K562 (cell line): ENCODE measurements around the gene HEY2. TPM values are rescaled to one million over a fixed set of nuclear protein-coding genes. Genes with fewer than 3 reads are reported as not detected.

Experiments
- ARHGAP35 ChIP-seq: fragments of 450-650 bp; IDR thresholded peaks from 2 replicates; pipeline ENCODE4 v1.6.1; 2018; ENCODE audit not compliant: partially characterized antibody
- CLOCK ChIP-seq: fragments of 250-450 bp; sonication (Bioruptor Pico); IDR thresholded peaks from 2 replicates; pipeline ENCODE4 v1.4.0; 2020; ENCODE audit warnings: mild to moderate bottlenecking, moderate library complexity, borderline replicate concordance
- CREM ChIP-seq: IDR thresholded peaks from 2 replicates; pipeline ENCODE4 v1.6.1; 2014; ENCODE audit warnings: antibody characterized with exemption, low read depth
- FOXA1 ChIP-seq: fragments of 450-650 bp; IDR thresholded peaks from 2 replicates; pipeline ENCODE4 v1.6.1; 2016; ENCODE audit warnings: mild to moderate bottlenecking, borderline replicate concordance
- FUS ChIP-seq: fragments of 200-400 bp; formaldehyde crosslinking; optimal IDR thresholded peaks from 2 replicates; pipeline ENCODE3; 2017; ENCODE audit warnings: low read depth, low read length
- HEY1 ChIP-seq: fragments of 250-450 bp; sonication (Bioruptor Pico); IDR thresholded peaks from 2 replicates; pipeline ENCODE4 v1.5.0; 2020; ENCODE audit warnings: mild to moderate bottlenecking, moderate library complexity, borderline replicate concordance
- HOXB6 ChIP-seq: fragments of 250-450 bp; sonication (Bioruptor Pico); IDR thresholded peaks from 2 replicates; pipeline ENCODE4 v1.5.1; 2022; ENCODE audit warnings: mild to moderate bottlenecking, borderline replicate concordance
- NFIC ChIP-seq: fragments of 450-650 bp; IDR thresholded peaks from 2 replicates; pipeline ENCODE4 v1.6.1; 2017; ENCODE audit warnings: mild to moderate bottlenecking, inconsistent platforms
- NFXL1 ChIP-seq: fragments of 450-650 bp; formaldehyde crosslinking; IDR thresholded peaks from 2 replicates; pipeline ENCODE4 v1.4.0; 2021; ENCODE audit warnings: mild to moderate bottlenecking
- PTTG1 ChIP-seq: fragments of 450-650 bp; IDR thresholded peaks from 2 replicates; pipeline ENCODE4 v1.6.1; 2016; ENCODE audit warnings: low read depth, mild to moderate bottlenecking, missing genetic modification characterization, missing compliant biosample characterization
- RFX5 ChIP-seq: IDR thresholded peaks from 2 replicates; pipeline ENCODE4 v1.6.1; 2011; ENCODE audit warnings: low read depth, mild to moderate bottlenecking, improper control_type of control experiment, low read length
- SP2 ChIP-seq: IDR thresholded peaks from 2 replicates; pipeline ENCODE4 v1.6.1; 2011; ENCODE audit warnings: mild to moderate bottlenecking, low read depth, low read length, moderate library complexity; ENCODE audit not compliant: poor library complexity, severe bottlenecking; ENCODE audit errors: extremely low read depth
- THRAP3 ChIP-seq: fragments of 450-650 bp; IDR thresholded peaks from 2 replicates; pipeline ENCODE4 v1.6.1; 2016; ENCODE audit warnings: mild to moderate bottlenecking, inconsistent platforms, borderline replicate concordance
- ZNF12 ChIP-seq: sonication (generic); formaldehyde crosslinking; IDR thresholded peaks from 2 replicates; pipeline ENCODE4 v1.4.0; 2020; ENCODE audit warnings: mild to moderate bottlenecking, missing genetic modification reagents
- ZNF717 ChIP-seq: fragments of 250-450 bp; sonication (Bioruptor Pico); IDR thresholded peaks from 2 replicates; pipeline ENCODE4 v1.5.0; 2021
- polyA plus RNA-seq, 8 experiments: library from polyadenylated mRNA; depleted of rRNA in 4 of 8; stranded (reverse) in 5 of 8; unstranded in 3 of 8; fragments of >200 nt; fragmentation: Nextera tagmentation in 2 of 8; fragmentation: Illumina TruSeq in 1 of 8; extraction: Ambion mirVana in 2 of 8; extraction: Trizol in 1 of 8; gene quantifications; 2 replicates each; pipeline versions ENCODE4 v1.2.1 to v1.2.3, GENCODE V29; 2011 to 2014; ENCODE audit warnings: inconsistent platforms in 1 of 8, missing spikeins in 1 of 8
- total RNA-seq, 7 experiments: library from RNA; depleted of rRNA in 6 of 7; stranded (reverse); fragments of >200 nt in 6 of 7; fragmentation: Illumina TruSeq in 2 of 7; extraction: Trizol in 2 of 7; gene quantifications; 2 replicates each; pipeline versions ENCODE4 v1.2.1 to v1.2.3, GENCODE V29; 2011 to 2021; ENCODE audit warnings: low replicate concordance in 1 of 7
- TF ChIP-seq, protein P1 (sequence below): fragments of 450-650 bp; IDR thresholded peaks from 2 replicates; pipeline ENCODE4 v1.6.1; 2018; ENCODE audit not compliant: partially characterized antibody
- TF ChIP-seq, protein P2 (sequence below): sonication (generic); formaldehyde crosslinking; IDR thresholded peaks from 2 replicates; pipeline ENCODE4 v1.8.0; 2022; ENCODE audit warnings: mild to moderate bottlenecking, missing genetic modification reagents
- TF ChIP-seq, protein P3 (sequence below), 3 experiments: IDR thresholded peaks in 2 of 3; conservative IDR thresholded peaks in 1 of 3; 2 replicates each; pipeline ENCODE4 v1.5.1; 2011 to 2012; ENCODE audit warnings: low read length in 3 of 3, mild to moderate bottlenecking in 3 of 3, control low read depth in 2 of 3, improper control_type of control experiment in 1 of 3, inconsistent platforms in 1 of 3, low read depth in 1 of 3, mixed read lengths in 1 of 3, moderate library complexity in 1 of 3; ENCODE audit not compliant: insufficient read depth in 2 of 3

Gene HEY2
- total and polyA plus RNA-seq, 9 of the 15 experiments (the other 6 are each of a cell fraction or from before 2014, with no cell fraction given), result 0.03 to 0.07 (median 0.06) TPM; not detected in 5

DNA sequence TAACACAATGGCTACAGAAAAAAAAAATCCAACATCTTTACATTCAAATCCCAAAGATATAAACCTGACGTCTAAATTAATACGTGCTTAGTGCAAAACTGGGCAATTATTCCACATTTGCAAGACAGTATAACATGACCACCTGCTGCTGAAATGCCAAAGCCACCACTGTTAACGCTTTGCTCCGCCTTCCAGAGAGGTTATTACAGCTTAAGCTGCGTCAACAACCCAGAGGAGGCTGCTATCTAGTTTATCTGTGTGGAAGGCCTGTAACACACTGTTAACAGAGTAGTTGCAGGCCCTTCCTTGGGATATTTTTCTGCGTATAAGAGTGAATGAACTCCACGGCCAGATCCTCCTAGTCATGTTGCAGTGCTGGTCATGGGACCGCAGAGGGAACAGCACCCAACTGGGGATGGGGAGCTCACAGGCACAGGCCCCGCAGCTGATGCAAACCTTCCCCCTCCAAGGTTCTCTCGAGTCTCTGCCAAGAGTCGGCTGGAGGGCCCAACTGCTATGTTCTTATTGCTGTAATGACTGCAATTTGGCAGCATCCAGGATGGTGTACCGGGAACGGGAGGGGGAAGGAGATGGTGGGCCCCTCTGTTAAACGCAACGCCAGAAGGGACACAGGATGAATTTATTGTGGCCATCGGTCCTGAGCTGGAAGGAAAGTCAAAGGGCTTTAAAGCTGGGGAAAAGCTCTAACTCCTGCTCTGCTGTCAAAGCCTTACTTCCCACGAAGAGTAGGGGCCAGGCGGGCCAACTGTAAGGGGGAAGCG lies 40.3 kb downstream of the HEY2 start (continued):
- no peak for TF ChIP-seq CLOCK
- no peak for TF ChIP-seq RFX5
- no peak for TF ChIP-seq SP2
- peak; percentile 82 for TF ChIP-seq CREM
- TF ChIP-seq NFIC, result peak; percentile 47
- no peak for TF ChIP-seq HOXB6 (CRISPR knock-in tag)
- TF ChIP-seq PTTG1 (tag), result no peak
- no peak for TF ChIP-seq FUS
- no peak for TF ChIP-seq HEY1 (CRISPR knock-in tag)
- TF ChIP-seq NFXL1 (CRISPR knock-in tag), result no peak
- no peak for TF ChIP-seq THRAP3
- TF ChIP-seq FOXA1, result no peak
- TF ChIP-seq, protein P1, sequence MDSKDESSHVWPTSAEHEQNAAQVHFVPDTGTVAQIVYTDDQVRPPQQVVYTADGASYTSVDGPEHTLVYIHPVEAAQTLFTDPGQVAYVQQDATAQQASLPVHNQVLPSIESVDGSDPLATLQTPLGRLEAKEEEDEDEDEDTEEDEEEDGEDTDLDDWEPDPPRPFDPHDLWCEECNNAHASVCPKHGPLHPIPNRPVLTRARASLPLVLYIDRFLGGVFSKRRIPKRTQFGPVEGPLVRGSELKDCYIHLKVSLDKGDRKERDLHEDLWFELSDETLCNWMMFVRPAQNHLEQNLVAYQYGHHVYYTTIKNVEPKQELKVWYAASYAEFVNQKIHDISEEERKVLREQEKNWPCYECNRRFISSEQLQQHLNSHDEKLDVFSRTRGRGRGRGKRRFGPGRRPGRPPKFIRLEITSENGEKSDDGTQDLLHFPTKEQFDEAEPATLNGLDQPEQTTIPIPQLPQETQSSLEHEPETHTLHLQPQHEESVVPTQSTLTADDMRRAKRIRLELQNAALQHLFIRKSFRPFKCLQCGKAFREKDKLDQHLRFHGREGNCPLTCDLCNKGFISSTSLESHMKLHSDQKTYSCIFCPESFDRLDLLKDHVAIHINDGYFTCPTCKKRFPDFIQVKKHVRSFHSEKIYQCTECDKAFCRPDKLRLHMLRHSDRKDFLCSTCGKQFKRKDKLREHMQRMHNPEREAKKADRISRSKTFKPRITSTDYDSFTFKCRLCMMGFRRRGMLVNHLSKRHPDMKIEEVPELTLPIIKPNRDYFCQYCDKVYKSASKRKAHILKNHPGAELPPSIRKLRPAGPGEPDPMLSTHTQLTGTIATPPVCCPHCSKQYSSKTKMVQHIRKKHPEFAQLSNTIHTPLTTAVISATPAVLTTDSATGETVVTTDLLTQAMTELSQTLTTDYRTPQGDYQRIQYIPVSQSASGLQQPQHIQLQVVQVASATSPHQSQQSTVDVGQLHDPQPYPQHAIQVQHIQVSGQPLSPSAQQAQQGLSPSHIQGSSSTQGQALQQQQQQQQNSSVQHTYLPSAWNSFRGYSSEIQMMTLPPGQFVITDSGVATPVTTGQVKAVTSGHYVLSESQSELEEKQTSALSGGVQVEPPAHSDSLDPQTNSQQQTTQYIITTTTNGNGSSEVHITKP, result no peak
- TF ChIP-seq, protein P2, sequence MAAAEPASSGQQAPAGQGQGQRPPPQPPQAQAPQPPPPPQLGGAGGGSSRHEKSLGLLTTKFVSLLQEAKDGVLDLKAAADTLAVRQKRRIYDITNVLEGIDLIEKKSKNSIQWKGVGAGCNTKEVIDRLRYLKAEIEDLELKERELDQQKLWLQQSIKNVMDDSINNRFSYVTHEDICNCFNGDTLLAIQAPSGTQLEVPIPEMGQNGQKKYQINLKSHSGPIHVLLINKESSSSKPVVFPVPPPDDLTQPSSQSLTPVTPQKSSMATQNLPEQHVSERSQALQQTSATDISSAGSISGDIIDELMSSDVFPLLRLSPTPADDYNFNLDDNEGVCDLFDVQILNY (CRISPR knock-in tag), result no peak
- peak; percentile 99 for TF ChIP-seq ZNF12 (CRISPR knock-in tag)
- TF ChIP-seq, protein P3, sequence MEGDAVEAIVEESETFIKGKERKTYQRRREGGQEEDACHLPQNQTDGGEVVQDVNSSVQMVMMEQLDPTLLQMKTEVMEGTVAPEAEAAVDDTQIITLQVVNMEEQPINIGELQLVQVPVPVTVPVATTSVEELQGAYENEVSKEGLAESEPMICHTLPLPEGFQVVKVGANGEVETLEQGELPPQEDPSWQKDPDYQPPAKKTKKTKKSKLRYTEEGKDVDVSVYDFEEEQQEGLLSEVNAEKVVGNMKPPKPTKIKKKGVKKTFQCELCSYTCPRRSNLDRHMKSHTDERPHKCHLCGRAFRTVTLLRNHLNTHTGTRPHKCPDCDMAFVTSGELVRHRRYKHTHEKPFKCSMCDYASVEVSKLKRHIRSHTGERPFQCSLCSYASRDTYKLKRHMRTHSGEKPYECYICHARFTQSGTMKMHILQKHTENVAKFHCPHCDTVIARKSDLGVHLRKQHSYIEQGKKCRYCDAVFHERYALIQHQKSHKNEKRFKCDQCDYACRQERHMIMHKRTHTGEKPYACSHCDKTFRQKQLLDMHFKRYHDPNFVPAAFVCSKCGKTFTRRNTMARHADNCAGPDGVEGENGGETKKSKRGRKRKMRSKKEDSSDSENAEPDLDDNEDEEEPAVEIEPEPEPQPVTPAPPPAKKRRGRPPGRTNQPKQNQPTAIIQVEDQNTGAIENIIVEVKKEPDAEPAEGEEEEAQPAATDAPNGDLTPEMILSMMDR (IDR thresholded peaks at IDR 0.05 in 2 of 3, conservative IDR thresholded peaks at IDR 0.05 in 1 of 3; ENCODE audit: insufficient read depth in 2 of 3, low read depth in 1 of 3, low read length in 3 of 3), result peak in 1 of 3 experiments; percentile 3; a peak in 1 of 6 replicates
- no peak for TF ChIP-seq ZNF717 (CRISPR knock-in tag)
- TF ChIP-seq ARHGAP35, result no peak
